BLaER1 treated with 17β-estradiol and CSF1 and Interleukin-3, amounts not matched to agents 10 nM and 100 nM (cell line): ENCODE results near the gene COL12A1.

ENCODE experiments used
- H3K27ac ChIP-seq, 11 experiments: shearing (Covaris generic); formaldehyde crosslinking; 2 replicates each; pipeline ENCODE4 v1.8.1; 2022
- H3K27me3 ChIP-seq, 11 experiments: shearing (Covaris generic); formaldehyde crosslinking; 2 replicates each; pipeline ENCODE4 v1.8.1; 2022
- H3K36me3 ChIP-seq, 11 experiments: shearing (Covaris generic); formaldehyde crosslinking; 2 replicates each; pipeline ENCODE4 v1.8.1; 2022
- H3K4me1 ChIP-seq, 10 experiments: shearing (Covaris generic); formaldehyde crosslinking; 2 replicates each; pipeline ENCODE4 v1.8.1; 2022
- H3K4me2 ChIP-seq, 11 experiments: shearing (Covaris generic); formaldehyde crosslinking; 2 replicates each; pipeline ENCODE4 v1.8.1; 2022
- H3K4me3 ChIP-seq, 10 experiments: shearing (Covaris generic); formaldehyde crosslinking; 2 replicates each; pipeline ENCODE4 v1.8.1; 2022
- H3K9ac ChIP-seq, 11 experiments: shearing (Covaris generic); formaldehyde crosslinking; 2 replicates each; pipeline ENCODE4 v1.8.1; 2022
- H3K9me3 ChIP-seq, 11 experiments: shearing (Covaris generic); formaldehyde crosslinking; replicated peaks in 1 of 11; 2 replicates each; pipeline ENCODE4 v1.8.1; 2022
- H4K20me1 ChIP-seq, 11 experiments: shearing (Covaris generic); formaldehyde crosslinking; 2 replicates each; pipeline ENCODE4 v1.8.1; 2022
- Cebpa-rat ChIP-seq, 11 experiments: shearing (Covaris generic); IDR thresholded peaks; 2 replicates each; pipeline ENCODE4 v1.8.1; 2022

Gene COL12A1

GRCh38 chr6:75116946-75117345 lies 88.9 kb downstream of the COL12A1 start:
- Histone ChIP-seq H3K9me3 (no peaks in the 10 kb centered on the region), H3K4me1 (no peaks in the 10 kb centered on the region; a peak in 1 of 20 replicates), H4K20me1 (no peaks in the 10 kb centered on the region), H3K27me3 (no peaks in the 10 kb centered on the region), H3K36me3 (no peaks in the 10 kb centered on the region), H3K9ac (no peak overlapping the region), H3K27ac (no peak overlapping the region), H3K4me3 (no peak overlapping the region), H3K4me2 (peak overlapping the region in 1 of 11 experiments; percentile 8; a peak in 1 of 22 replicates)
- no peak for TF ChIP-seq Cebpa-rat (IDR thresholded peaks at IDR 0.05)

- Histone ChIP-seq H3K27ac (no peak overlapping the region), H3K9ac (no peak overlapping the region), H3K36me3 (no peaks in the 10 kb centered on the region), H3K27me3 (no peaks in the 10 kb centered on the region), H3K4me3 (no peak overlapping the region), H3K9me3 (no peaks in the 10 kb centered on the region), H3K4me2 (no peak overlapping the region), H3K4me1 (no peaks in the 10 kb centered on the region; a peak in 1 of 20 replicates), H4K20me1 (no peaks in the 10 kb centered on the region)
- TF ChIP-seq Cebpa-rat (IDR thresholded peaks at IDR 0.05): no peak
These were observed 90.4 kb downstream of the COL12A1 start for GRCh38 chr6:75115481-75115880.

GRCh38 chr6:75114806-75115205 lies 91.0 kb downstream of the COL12A1 start:
- Histone ChIP-seq H3K27me3 (no peaks in the 10 kb centered on the region), H3K4me2 (no peak overlapping the region), H3K27ac (no peak overlapping the region), H3K9ac (no peak overlapping the region), H3K4me3 (no peak overlapping the region), H3K36me3 (no peaks in the 10 kb centered on the region), H4K20me1 (no peaks in the 10 kb centered on the region), H3K9me3 (no peaks in the 10 kb centered on the region), H3K4me1 (no peaks in the 10 kb centered on the region; a peak in 1 of 20 replicates)
- TF ChIP-seq Cebpa-rat (IDR thresholded peaks at IDR 0.05): no peak

- no peaks in the 10 kb centered on the region for H3K36me3 ChIP-seq
- H3K27me3 ChIP-seq: no peaks in the 10 kb centered on the region
- H3K4me1 ChIP-seq: no peaks in the 10 kb centered on the region; a peak in 1 of 20 replicates
- no peak overlapping the region for H3K4me2 ChIP-seq
- no peak overlapping the region for H3K9ac ChIP-seq
- no peaks in the 10 kb centered on the region for H4K20me1 ChIP-seq
- no peaks in the 10 kb centered on the region for H3K9me3 ChIP-seq
- no peak for TF ChIP-seq Cebpa-rat (IDR thresholded peaks at IDR 0.05)
- no peak overlapping the region for H3K4me3 ChIP-seq
- H3K27ac ChIP-seq: no peak overlapping the region
These were observed 91.7 kb downstream of the COL12A1 start for GRCh38 chr6:75114195-75114594.

GRCh38 chr6:75113446-75113845 lies 92.4 kb downstream of the COL12A1 start:
- H3K36me3 ChIP-seq: no peaks in the 10 kb centered on the region
- H4K20me1 ChIP-seq: no peaks in the 10 kb centered on the region
- H3K9ac ChIP-seq: no peak overlapping the region
- H3K4me2 ChIP-seq: no peak overlapping the region
- H3K27ac ChIP-seq: no peak overlapping the region
- no peaks in the 10 kb centered on the region for H3K27me3 ChIP-seq
- no peaks in the 10 kb centered on the region for H3K9me3 ChIP-seq
- no peaks in the 10 kb centered on the region; a peak in 1 of 20 replicates for H3K4me1 ChIP-seq
- no peak overlapping the region for H3K4me3 ChIP-seq
- no peak for TF ChIP-seq Cebpa-rat (IDR thresholded peaks at IDR 0.05)

GRCh38 chr6:75109765-75110164 lies 96.1 kb downstream of the COL12A1 start:
- H3K36me3 ChIP-seq: no peaks in the 10 kb centered on the region
- TF ChIP-seq Cebpa-rat (IDR thresholded peaks at IDR 0.05): no peak
- no peaks in the 10 kb centered on the region for H3K9me3 ChIP-seq
- H3K4me2 ChIP-seq: no peak overlapping the region
- no peaks in the 10 kb centered on the region for H3K27me3 ChIP-seq
- H3K4me3 ChIP-seq: no peak overlapping the region
- no peaks in the 10 kb centered on the region for H4K20me1 ChIP-seq
- no peak overlapping the region for H3K27ac ChIP-seq
- no peak overlapping the region for H3K9ac ChIP-seq
- H3K4me1 ChIP-seq: no peaks in the 10 kb centered on the region

GRCh38 chr6:75109022-75109421 lies 96.8 kb downstream of the COL12A1 start:
- Histone ChIP-seq H3K4me3 (no peak overlapping the region), H3K27ac (no peak overlapping the region), H4K20me1 (no peaks in the 10 kb centered on the region), H3K4me2 (no peak overlapping the region), H3K36me3 (no peaks in the 10 kb centered on the region), H3K9ac (no peak overlapping the region), H3K4me1 (no peaks in the 10 kb centered on the region), H3K27me3 (no peaks in the 10 kb centered on the region), H3K9me3 (no peaks in the 10 kb centered on the region)
- TF ChIP-seq Cebpa-rat (IDR thresholded peaks at IDR 0.05): no peak

GRCh38 chr6:75108333-75108974 lies 97.4 kb downstream of the COL12A1 start:
- no peaks in the 10 kb centered on the region for H3K9me3 ChIP-seq
- TF ChIP-seq Cebpa-rat (IDR thresholded peaks at IDR 0.05): no peak
- H3K4me1 ChIP-seq: no peaks in the 10 kb centered on the region
- no peaks in the 10 kb centered on the region for H3K27me3 ChIP-seq
- H3K36me3 ChIP-seq: no peaks in the 10 kb centered on the region
- no peak overlapping the region for H3K4me2 ChIP-seq
- H3K9ac ChIP-seq: no peak overlapping the region
- H4K20me1 ChIP-seq: no peaks in the 10 kb centered on the region
- no peak overlapping the region for H3K4me3 ChIP-seq
- no peak overlapping the region for H3K27ac ChIP-seq

GRCh38 chr6:75107913-75108312 lies 97.9 kb downstream of the COL12A1 start:
- Histone ChIP-seq H3K9ac (no peak overlapping the region), H3K27me3 (no peaks in the 10 kb centered on the region), H3K27ac (no peak overlapping the region), H3K4me2 (no peak overlapping the region), H3K36me3 (no peaks in the 10 kb centered on the region), H3K4me1 (no peaks in the 10 kb centered on the region), H4K20me1 (no peaks in the 10 kb centered on the region), H3K9me3 (no peaks in the 10 kb centered on the region), H3K4me3 (no peak overlapping the region)
- TF ChIP-seq Cebpa-rat (IDR thresholded peaks at IDR 0.05): no peak

GRCh38 chr6:75106426-75106825 lies 99.4 kb downstream of the COL12A1 start:
- Histone ChIP-seq H3K9me3 (no peaks in the 10 kb centered on the region), H3K4me3 (no peak overlapping the region), H4K20me1 (no peaks in the 10 kb centered on the region), H3K36me3 (no peaks in the 10 kb centered on the region), H3K4me2 (no peak overlapping the region), H3K27ac (no peak overlapping the region), H3K9ac (no peak overlapping the region), H3K4me1 (no peaks in the 10 kb centered on the region), H3K27me3 (no peaks in the 10 kb centered on the region)
- no peak for TF ChIP-seq Cebpa-rat (IDR thresholded peaks at IDR 0.05)
